Measurements from ENCODE around the gene TSPOAP1. TPM values are rescaled to one million over a fixed set of nuclear protein-coding genes. Genes with fewer than 3 reads are reported as not detected.

The TSPOAP1 gene
- polyA plus RNA-seq, 1 of the 3 experiments (the other 2 are of a cell fraction): 0.79 TPM

GRCh38 chr17:58323366-58324055, 5.1 kb downstream of the TSPOAP1 start:
- H3K27ac ChIP-seq (ENCODE audit: low read depth in 2 of 2, low read length in 1 of 2): peak overlapping the region in 1 of 2 experiments; percentile 56; a peak in 1 of 4 replicates
- H3K4me3 ChIP-seq (ENCODE audit: low read depth in 2 of 2, low read length in 1 of 2): peak overlapping the region in 1 of 2 experiments; percentile 53; a peak in 2 of 4 replicates
- H3K79me2 ChIP-seq (ENCODE audit: insufficient read depth): no peaks in the 10 kb centered on the region
- H3K9me3 ChIP-seq: no peaks in the 10 kb centered on the region
- 79% methylated on average over 8 of the region's 8 CpGs for WGBS (ENCODE audit: low lambda C conversion rate)
- H3F3A ChIP-seq (replicated peaks; ENCODE audit: insufficient read depth): no peaks in the 10 kb centered on the region
- no peaks in the 10 kb centered on the region for H3K36me3 ChIP-seq (replicated peaks in 1 of 2; ENCODE audit: control insufficient read depth in 1 of 2, insufficient read depth in 2 of 2, low read length in 1 of 2)
- no peak overlapping the region for H2AFZ ChIP-seq (ENCODE audit: low read depth)
- DNase-seq: no peak
- H4K20me1 ChIP-seq (ENCODE audit: insufficient read depth): no peaks in the 10 kb centered on the region
- TF ChIP-seq RAD21 (IDR thresholded peaks at IDR 0.05; ENCODE audit: low read length): no peak
- no peak for TF ChIP-seq IRF3 (IDR thresholded peaks at IDR 0.05; ENCODE audit: low read depth, low read length)
- no peak for TF ChIP-seq RFX5 (IDR thresholded peaks at IDR 0.05; ENCODE audit: low read length)
- no peak for TF ChIP-seq MEF2A (IDR thresholded peaks at IDR 0.05; ENCODE audit: borderline replicate concordance, low read depth)
- no peak for TF ChIP-seq GABPA (IDR thresholded peaks at IDR 0.05; ENCODE audit: low read depth)
- no peak for TF ChIP-seq TEAD4 (IDR thresholded peaks at IDR 0.05; ENCODE audit: borderline replicate concordance, insufficient read depth)
- no peak for TF ChIP-seq TCF12 (IDR thresholded peaks at IDR 0.05)
- TF ChIP-seq JUND (IDR thresholded peaks at IDR 0.05): no peak
- no peak for TF ChIP-seq FOSL2 (IDR thresholded peaks at IDR 0.05; ENCODE audit: borderline replicate concordance, low read depth)
- TF ChIP-seq TAF1 (IDR thresholded peaks at IDR 0.05; ENCODE audit: borderline replicate concordance, low read depth, low read length): no peak
- no peak for TF ChIP-seq YY1 (IDR thresholded peaks at IDR 0.05; ENCODE audit: low read depth)
- no peak for TF ChIP-seq NRF1 (IDR thresholded peaks at IDR 0.05; ENCODE audit: low read depth, low read length)
- TF ChIP-seq NFIC (IDR thresholded peaks at IDR 0.05; ENCODE audit: borderline replicate concordance): no peak
- no peak for TF ChIP-seq SMC3 (IDR thresholded peaks at IDR 0.05; ENCODE audit: low read depth, low read length)
- TF ChIP-seq ELF1 (IDR thresholded peaks at IDR 0.05): no peak
- no peak for TF ChIP-seq CTCF (IDR thresholded peaks at IDR 0.05)
- H3K9ac ChIP-seq: no peak overlapping the region
- peaks cover 0 to 29% of the 10 kb centered on the region in 2 experiments; a peak in 1 of 4 replicates for H3K4me1 ChIP-seq (ENCODE audit: control insufficient read depth in 1 of 2, insufficient read depth in 2 of 2, low read depth in 1 of 2, low read length in 1 of 2)
- POLR2A ChIA-PET: interaction anchor here (1.2 to 5.8 kb wide), 4 partner anchors 9 to 241 kb away, joined by 3 to 57 read pairs (median 4); partner anchors contain the start of gene SUPT4H1
- no peaks in the 10 kb centered on the region for H3K9me2 ChIP-seq
- CTCF ChIA-PET: interaction anchor here (0.6 to 3.9 kb wide), 6 partner anchors 14 to 93 kb away, joined by 3 to 21 read pairs (median 4); partner anchors contain the start of gene RNF43
- H3K4me2 ChIP-seq: no peak overlapping the region; the same call in 1 of the 2 replicates
- peaks cover 21% of the 10 kb centered on the region; the same call in 1 of the 2 replicates for H3K27me3 ChIP-seq (ENCODE audit: insufficient read depth)

Measured in SK-N-SH (cell line).